ENCODE results near the gene NUFIP2.

- TF ChIP-seq CTCF (IDR thresholded peaks at IDR 0.05) (no peak), POLR2AphosphoS5 (IDR thresholded peaks at IDR 0.05; ENCODE audit: low read depth, low read length) (no peak), SIN3A (IDR thresholded peaks at IDR 0.05; ENCODE audit: borderline replicate concordance, insufficient read depth, low read depth, low read length) (no peak), REST (IDR thresholded peaks at IDR 0.05; ENCODE audit: insufficient read depth in 1 of 2, low read depth in 2 of 2, low read length in 1 of 2) (no peak)
These were observed 77.1 kb downstream of the NUFIP2 start for GRCh38 chr17:29216856-29217255.

Data from Panc1 (cell line).